Endodermal cell (in vitro differentiated cells): ENCODE results near the gene MSANTD4. TPM values are rescaled to one million over a fixed set of nuclear protein-coding genes. Genes with fewer than 3 reads are reported as not detected.

Source experiments
- DNase-seq: peaks from one replicate; pipeline ENCODE4 v3.0.0-alpha.2; 2017
- H3K27ac ChIP-seq: 2 replicates; pipeline ENCODE4 v1.5.1; 2013; ENCODE audit warnings: mild to moderate bottlenecking, low read depth, low read length, moderate library complexity
- H3K27me3 ChIP-seq: 2 replicates; pipeline ENCODE4 v1.6.1; 2013; ENCODE audit warnings: mild to moderate bottlenecking, low read length, moderate library complexity; ENCODE audit not compliant: insufficient read depth, control insufficient read depth, poor library complexity, severe bottlenecking
- H3K36me3 ChIP-seq: 2 replicates; pipeline ENCODE4 v1.7.0; 2013; ENCODE audit warnings: mild to moderate bottlenecking, low read length, moderate library complexity; ENCODE audit not compliant: control insufficient read depth, insufficient read depth
- H3K4me1 ChIP-seq: one replicate; pipeline ENCODE4 v1.7.0; 2013; ENCODE audit warnings: low read length; ENCODE audit not compliant: control insufficient read depth, insufficient read depth
- H3K4me3 ChIP-seq: 2 replicates; pipeline ENCODE4 v1.5.1; 2013; ENCODE audit warnings: mild to moderate bottlenecking, low read length, moderate library complexity
- H3K9ac ChIP-seq: 2 replicates; pipeline ENCODE4 v1.6.1; 2013; ENCODE audit warnings: mild to moderate bottlenecking, low read length, moderate library complexity; ENCODE audit not compliant: poor library complexity, severe bottlenecking; ENCODE audit errors: extremely low read depth
- H3K9me3 ChIP-seq: 2 replicates; pipeline ENCODE4 v1.6.1; 2013; ENCODE audit warnings: mild to moderate bottlenecking, low read length, moderate library complexity; ENCODE audit not compliant: control insufficient read depth
- H3K27ac Mint-ChIP-seq: 2 replicates; pipeline ENCODE4 v1.8.0; 2020; ENCODE audit warnings: mixed read lengths
- H3K27me3 Mint-ChIP-seq: 2 replicates; pipeline ENCODE4 v1.8.0; 2021; ENCODE audit warnings: mild to moderate bottlenecking, mixed read lengths; ENCODE audit not compliant: insufficient read depth
- H3K36me3 Mint-ChIP-seq: 2 replicates; pipeline ENCODE4 v1.8.0; 2020; ENCODE audit warnings: low read depth, mixed read lengths
- H3K4me1 Mint-ChIP-seq: 2 replicates; pipeline ENCODE4 v1.8.0; 2020; ENCODE audit warnings: mixed read lengths
- H3K4me3 Mint-ChIP-seq: 2 replicates; pipeline ENCODE4 v1.8.0; 2020; ENCODE audit warnings: mild to moderate bottlenecking, moderate library complexity, mixed read lengths
- H3K9me3 Mint-ChIP-seq: 2 replicates; pipeline ENCODE4 v1.8.0; 2020; ENCODE audit warnings: mild to moderate bottlenecking, mixed read lengths
- WGBS, 2 experiments: methylation state at CpG; one replicate each; pipeline versions ENCODE4 v1.1.5 to v1.1.7; 2013; ENCODE audit warnings: missing lambda C conversion rate in 2 of 2, mixed read lengths in 1 of 2; ENCODE audit not compliant: insufficient coverage in 1 of 2, insufficient read length in 1 of 2; 5-methylcytosine and 5-hydroxymethylcytosine counted together
- total RNA-seq, 2 donors: library from RNA; stranded (reverse); fragmentation: NEBNext Ultra II Directional in 1 of 2; extraction: Animal tissue kit (Norgen Biotek cat#: 25700) in 1 of 2; gene quantifications; 2 replicates in 1 of 2; 3 replicates in 1 of 2; pipeline ENCODE4 v1.2.1, GENCODE V29; 2021
- TF ChIP-seq, protein P1 (sequence below): fragments of 200-600 bp; sonication (generic); conservative IDR thresholded peaks from 2 replicates; pipeline ENCODE4 v1.5.0; 2021; ENCODE audit warnings: antibody characterized with exemption, mild to moderate bottlenecking

Gene MSANTD4
- total RNA-seq, 2 donors from 2014 or later = 17.2 to 19.8 TPM

GRCh38 chr11:105991888-105992287 lies 30.2 kb downstream of the MSANTD4 start:
- Mint-ChIP-seq H3K27ac (no peak overlapping the region), H3K4me3 (no peak overlapping the region), H3K36me3 (peaks cover 16% of the 10 kb centered on the region), H3K4me1 (no peaks in the 10 kb centered on the region), H3K9me3 (peaks cover 3% of the 10 kb centered on the region), H3K27me3 (no peaks in the 10 kb centered on the region)
- Histone ChIP-seq H3K27ac (no peak overlapping the region), H3K36me3 (peaks cover 9% of the 10 kb centered on the region), H3K9me3 (no peaks in the 10 kb centered on the region), H3K27me3 (no peaks in the 10 kb centered on the region), H3K9ac (no peak overlapping the region), H3K4me1 (no peaks in the 10 kb centered on the region), H3K4me3 (no peak overlapping the region)
- TF ChIP-seq, protein P1, sequence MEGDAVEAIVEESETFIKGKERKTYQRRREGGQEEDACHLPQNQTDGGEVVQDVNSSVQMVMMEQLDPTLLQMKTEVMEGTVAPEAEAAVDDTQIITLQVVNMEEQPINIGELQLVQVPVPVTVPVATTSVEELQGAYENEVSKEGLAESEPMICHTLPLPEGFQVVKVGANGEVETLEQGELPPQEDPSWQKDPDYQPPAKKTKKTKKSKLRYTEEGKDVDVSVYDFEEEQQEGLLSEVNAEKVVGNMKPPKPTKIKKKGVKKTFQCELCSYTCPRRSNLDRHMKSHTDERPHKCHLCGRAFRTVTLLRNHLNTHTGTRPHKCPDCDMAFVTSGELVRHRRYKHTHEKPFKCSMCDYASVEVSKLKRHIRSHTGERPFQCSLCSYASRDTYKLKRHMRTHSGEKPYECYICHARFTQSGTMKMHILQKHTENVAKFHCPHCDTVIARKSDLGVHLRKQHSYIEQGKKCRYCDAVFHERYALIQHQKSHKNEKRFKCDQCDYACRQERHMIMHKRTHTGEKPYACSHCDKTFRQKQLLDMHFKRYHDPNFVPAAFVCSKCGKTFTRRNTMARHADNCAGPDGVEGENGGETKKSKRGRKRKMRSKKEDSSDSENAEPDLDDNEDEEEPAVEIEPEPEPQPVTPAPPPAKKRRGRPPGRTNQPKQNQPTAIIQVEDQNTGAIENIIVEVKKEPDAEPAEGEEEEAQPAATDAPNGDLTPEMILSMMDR = no peak
- no peak for DNase-seq
- 100% methylated on average over 3 of the region's 4 CpGs; no CpG with 5 or more reads in 1 of the 2 experiments for WGBS, 2 experiments

- Mint-ChIP-seq H3K27me3 (no peaks in the 10 kb centered on the region), H3K36me3 (peaks cover 11% of the 10 kb centered on the region)
- TF ChIP-seq, protein P1 = no peak
These were observed 32.9 kb downstream of the MSANTD4 start for GRCh38 chr11:105989124-105989523.

GRCh38 chr11:105988197-105988596 lies 33.8 kb downstream of the MSANTD4 start:
- H3K27me3 ChIP-seq = no peaks in the 10 kb centered on the region
- Mint-ChIP-seq H3K27ac (no peak overlapping the region), H3K27me3 (no peaks in the 10 kb centered on the region), H3K36me3 (peaks cover 4% of the 10 kb centered on the region), H3K4me3 (no peak overlapping the region), H3K9me3 (no peaks in the 10 kb centered on the region), H3K4me1 (no peaks in the 10 kb centered on the region)
- TF ChIP-seq, protein P1 = no peak
- no peak overlapping the region for H3K9ac ChIP-seq
- H3K9me3 ChIP-seq = no peaks in the 10 kb centered on the region
- H3K4me3 ChIP-seq = no peak overlapping the region
- H3K4me1 ChIP-seq = no peaks in the 10 kb centered on the region
- H3K27ac ChIP-seq = no peak overlapping the region
- H3K36me3 ChIP-seq = no peaks in the 10 kb centered on the region
- 100% methylated on average over 1 to 3 of the region's 3 CpGs for WGBS, 2 experiments
- no peak for DNase-seq

More at GRCh38 chr11:105989124-105989523, 32.9 kb downstream of the MSANTD4 start:
- no peaks in the 10 kb centered on the region for H3K4me1 Mint-ChIP-seq
- no peaks in the 10 kb centered on the region for H3K9me3 ChIP-seq
- no peak overlapping the region for H3K9ac ChIP-seq
- WGBS, 2 experiments = 63 to 100% methylated on average over 1 to 2 of the region's 2 CpGs
- H3K4me3 Mint-ChIP-seq = no peak overlapping the region
- no peak overlapping the region for H3K4me3 ChIP-seq
- no peaks in the 10 kb centered on the region for H3K36me3 ChIP-seq
- no peak overlapping the region for H3K27ac ChIP-seq
- no peak overlapping the region for H3K27ac Mint-ChIP-seq
- DNase-seq = no peak
- no peaks in the 10 kb centered on the region for H3K4me1 ChIP-seq
- H3K27me3 ChIP-seq = no peaks in the 10 kb centered on the region
- peaks cover 3% of the 10 kb centered on the region for H3K9me3 Mint-ChIP-seq
